GM11168 (cell line): ENCODE measurements around the gene KRTAP16-1.
"Not testable (repeated sequence)": the region's sequence is repeated elsewhere in the genome, so short reads cannot be mapped to it uniquely, and the experiment has no call there.

ENCODE experiments used
- in situ Hi-C: fragments of 300-500 bp; cut with MboI; formaldehyde crosslinking; loops from one replicate; pipeline ENCODE4 v1.12.0; 2022; ENCODE audit warnings: low sequenced_read_pairs; ENCODE audit not compliant: unreplicated experiment

KRTAP16-1 gene

GRCh38 chr17:41307647-41308046, 1.5 kb downstream of the KRTAP16-1 start:
- in situ Hi-C loops, result loop anchor here (25.0 kb wide), 1 partner anchor 395 kb away; no protein-coding TSS in a partner anchor

GRCh38 chr17:41304091-41304490, 5.0 kb downstream of the KRTAP16-1 start:
- in situ Hi-C loops, result loop anchor here (25.0 kb wide), 1 partner anchor 392 kb away; no protein-coding TSS in a partner anchor

GRCh38 chr17:41302981-41303380, 6.1 kb downstream of the KRTAP16-1 start:
- in situ Hi-C loops, result loop anchor here (25.0 kb wide), 1 partner anchor 391 kb away; no protein-coding TSS in a partner anchor

- in situ Hi-C loops, result loop anchor here (25.0 kb wide), 1 partner anchor 390 kb away; no protein-coding TSS in a partner anchor
Measured at GRCh38 chr17:41301916-41302901, 6.9 kb downstream of the KRTAP16-1 start, which contains the start of gene KRTAP29-1. KRTAP29-1 (minus strand) TSS chr17:41302851; CDS start chr17:41302851, 0 bp downstream.

- in situ Hi-C loops, result loop anchor here (25.0 kb wide), 1 partner anchor 389 kb away; no protein-coding TSS in a partner anchor
Measured at GRCh38 chr17:41301204-41301790, 7.8 kb downstream of the KRTAP16-1 start.

- in situ Hi-C loops, result no loop called here
Measured at GRCh38 chr17:41298458-41299135, 10.5 kb downstream of the KRTAP16-1 start.

- in situ Hi-C loops, result no loop called here
Measured at GRCh38 chr17:41296846-41297245, 12.3 kb downstream of the KRTAP16-1 start.

- in situ Hi-C loops, result no loop called here
Measured at GRCh38 chr17:41294016-41294415, 15.1 kb downstream of the KRTAP16-1 start.

GRCh38 chr17:41287050-41287449, 22.1 kb downstream of the KRTAP16-1 start:
- in situ Hi-C loops, result no loop called here

GRCh38 chr17:41284546-41284945, 24.6 kb downstream of the KRTAP16-1 start:
- in situ Hi-C loops, result no loop called here

- in situ Hi-C loops, result no loop called here
Measured at GRCh38 chr17:41284043-41284442, 25.1 kb downstream of the KRTAP16-1 start.

- in situ Hi-C loops, result no loop called here
Measured at GRCh38 chr17:41278176-41278955, 30.7 kb downstream of the KRTAP16-1 start.

GRCh38 chr17:41275648-41276190, 33.4 kb downstream of the KRTAP16-1 start, which contains the start of gene KRTAP9-7:
KRTAP9-7 (plus strand) TSS chr17:41275698; CDS start chr17:41275698, 0 bp downstream.
- in situ Hi-C loops, result not testable (repeated sequence)

GRCh38 chr17:41271858-41272257, 37.3 kb downstream of the KRTAP16-1 start:
- in situ Hi-C loops, result no loop called here

GRCh38 chr17:41271323-41271722, 37.8 kb downstream of the KRTAP16-1 start:
- in situ Hi-C loops, result not testable (repeated sequence)

- in situ Hi-C loops, result no loop called here
Measured at GRCh38 chr17:41267711-41268110, 41.4 kb downstream of the KRTAP16-1 start.

GRCh38 chr17:41265078-41265477, 44.0 kb downstream of the KRTAP16-1 start, which contains the start of gene KRTAP9-6:
KRTAP9-6 (plus strand) TSS chr17:41265378; CDS start chr17:41265378, 0 bp downstream.
- in situ Hi-C loops, result no loop called here

GRCh38 chr17:41264599-41264998, 44.5 kb downstream of the KRTAP16-1 start:
- in situ Hi-C loops, result no loop called here

GRCh38 chr17:41263212-41263611, 45.9 kb downstream of the KRTAP16-1 start:
- in situ Hi-C loops, result no loop called here
